GM12891 (cell line): ENCODE measurements around the gene ADAT3.

Experiments used
- PAX5 ChIP-seq: IDR thresholded peaks from 2 replicates; pipeline ENCODE4 v1.6.1; 2011; ENCODE audit warnings: low read length, moderate library complexity, mild to moderate bottlenecking; ENCODE audit not compliant: insufficient read depth, severe bottlenecking
- POLR2A ChIP-seq: IDR thresholded peaks from 2 replicates; pipeline ENCODE4 v1.6.1; 2011; ENCODE audit warnings: low read depth, low read length, control low read depth
- POLR2AphosphoS5 ChIP-seq: IDR thresholded peaks from 2 replicates; pipeline ENCODE4 v1.6.1; 2011; ENCODE audit warnings: low read depth, low read length, control low read depth
- SPI1 ChIP-seq: IDR thresholded peaks from 2 replicates; pipeline ENCODE4 v1.6.1; 2011; ENCODE audit warnings: low read depth, low read length, control low read depth
- TAF1 ChIP-seq: IDR thresholded peaks from 2 replicates; pipeline ENCODE4 v1.6.1; 2011; ENCODE audit warnings: low read depth, low read length, control low read depth

DNA sequence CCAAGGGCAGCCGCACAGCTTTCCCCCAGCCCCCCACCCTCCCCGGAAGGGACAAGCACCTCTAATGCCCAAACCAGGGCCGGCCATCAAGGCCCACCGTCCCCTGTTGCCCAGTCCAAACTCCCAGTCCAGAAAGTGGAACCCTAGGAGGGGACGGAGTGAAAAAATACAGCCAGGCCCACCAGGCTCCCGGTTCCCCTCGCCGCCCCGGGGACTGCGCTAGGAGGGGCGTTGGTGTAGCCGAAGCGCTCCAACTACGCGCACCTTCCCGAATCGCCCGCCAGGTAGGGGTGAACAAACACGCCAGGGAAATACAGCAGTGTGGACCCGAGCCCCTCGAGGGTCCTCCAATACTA, 43.2 kb upstream of the ADAT3 start:
- no peak for TF ChIP-seq POLR2A
- no peak for TF ChIP-seq POLR2AphosphoS5
- no peak for TF ChIP-seq TAF1
- no peak for TF ChIP-seq SPI1
- TF ChIP-seq PAX5: no peak
